HG03469 (cell line): ENCODE measurements around the gene AMN.

Experiments
- ATAC-seq: cut with Tn5 transposase; IDR thresholded peaks from one replicate; pipeline ENCODE4 v1.9.1; 2021; ENCODE audit warnings: mild to moderate bottlenecking, moderate library complexity, moderate number of reproducible peaks; ENCODE audit not compliant: unreplicated experiment

AMN gene

DNA sequence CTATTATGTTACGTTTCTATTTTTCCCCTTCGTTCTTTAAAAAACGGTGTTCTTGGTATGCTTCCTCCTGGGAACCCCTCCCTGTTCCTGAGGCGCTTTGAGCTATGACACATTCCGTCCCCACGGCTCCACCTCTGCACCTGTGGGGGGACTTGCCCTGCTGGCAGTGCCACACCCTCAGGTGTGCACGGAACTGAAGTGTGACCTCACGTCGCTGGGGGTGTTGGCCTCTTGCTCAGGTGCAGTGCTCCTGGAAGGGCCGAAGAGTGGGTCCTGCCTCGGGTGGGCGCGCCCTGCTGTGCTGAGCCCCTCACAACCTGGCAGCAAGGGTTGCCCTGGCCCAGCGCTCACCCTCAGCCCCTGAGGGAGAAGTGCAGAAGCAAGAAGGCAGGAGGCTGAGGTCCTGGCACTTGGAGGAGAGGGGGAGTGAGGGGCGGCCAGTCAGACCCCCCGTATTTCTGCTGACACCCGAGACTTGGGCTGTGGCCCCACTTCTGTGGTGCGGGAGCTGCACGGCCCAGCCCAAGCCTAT, 4.9 kb downstream of the AMN start:
- ATAC-seq, result no peak

DNA sequence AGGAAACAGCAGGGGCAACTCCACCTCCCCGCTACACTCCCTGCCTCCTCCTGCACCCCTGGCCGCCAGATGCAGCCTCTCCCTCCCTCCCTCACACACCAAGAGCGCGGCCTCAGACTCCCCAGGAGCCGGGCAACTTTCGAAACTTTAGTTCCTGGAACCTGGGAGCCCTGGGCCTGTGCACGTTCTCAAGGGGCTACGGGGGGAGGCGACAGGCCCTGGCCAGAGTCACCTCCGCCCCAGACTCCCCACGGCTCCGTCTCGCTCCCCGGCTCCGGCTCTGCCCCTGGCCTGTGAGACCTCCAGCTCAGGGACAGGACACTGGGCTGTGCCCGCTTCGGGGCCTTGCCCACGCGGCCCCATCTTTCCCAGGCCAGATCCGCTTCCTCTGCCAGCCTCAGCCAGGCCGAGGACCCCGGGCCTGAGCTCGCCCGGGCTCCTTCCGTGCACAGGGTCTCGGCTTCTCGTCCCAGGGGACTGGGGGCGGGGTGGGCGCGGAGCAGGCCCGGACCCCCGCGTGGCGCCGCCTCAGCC, 5.5 kb downstream of the AMN start:
- ATAC-seq, result no peak

DNA sequence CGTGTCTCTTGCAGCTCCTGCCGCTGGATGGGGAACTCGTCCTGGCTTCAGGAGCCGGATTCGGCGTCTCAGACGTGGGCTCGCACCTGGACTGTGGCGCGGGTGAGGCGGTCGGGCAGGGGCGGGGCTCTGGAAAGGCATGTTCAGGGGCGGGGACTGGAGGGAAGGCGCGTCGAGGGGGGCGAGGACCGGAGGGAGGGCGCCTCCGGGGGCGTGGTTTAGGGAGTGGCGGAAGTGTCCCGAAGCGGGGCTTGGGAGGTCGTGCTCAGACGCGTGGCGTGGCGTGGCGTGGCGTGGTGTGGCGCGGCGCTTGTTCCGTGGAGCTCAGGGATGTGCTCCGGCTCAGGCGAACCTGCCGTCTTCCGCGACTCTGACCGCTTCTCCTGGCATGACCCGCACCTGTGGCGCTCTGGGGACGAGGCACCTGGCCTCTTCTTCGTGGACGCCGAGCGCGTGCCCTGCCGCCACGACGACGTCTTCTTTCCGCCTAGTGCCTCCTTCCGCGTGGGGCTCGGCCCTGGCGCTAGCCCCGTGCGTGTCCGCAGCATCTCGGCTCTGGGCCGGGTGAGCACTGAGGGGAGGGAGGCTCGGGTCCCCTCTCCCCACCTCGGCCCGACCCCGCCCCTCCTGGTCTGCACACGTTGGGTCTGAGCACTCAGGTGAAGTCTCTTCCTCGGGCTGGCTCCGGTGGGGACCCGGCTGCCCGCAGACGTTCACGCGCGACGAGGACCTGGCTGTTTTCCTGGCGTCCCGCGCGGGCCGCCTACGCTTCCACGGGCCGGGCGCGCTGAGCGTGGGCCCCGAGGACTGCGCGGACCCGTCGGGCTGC, 6.2 kb downstream of the AMN start:
- ATAC-seq, result no peak

DNA sequence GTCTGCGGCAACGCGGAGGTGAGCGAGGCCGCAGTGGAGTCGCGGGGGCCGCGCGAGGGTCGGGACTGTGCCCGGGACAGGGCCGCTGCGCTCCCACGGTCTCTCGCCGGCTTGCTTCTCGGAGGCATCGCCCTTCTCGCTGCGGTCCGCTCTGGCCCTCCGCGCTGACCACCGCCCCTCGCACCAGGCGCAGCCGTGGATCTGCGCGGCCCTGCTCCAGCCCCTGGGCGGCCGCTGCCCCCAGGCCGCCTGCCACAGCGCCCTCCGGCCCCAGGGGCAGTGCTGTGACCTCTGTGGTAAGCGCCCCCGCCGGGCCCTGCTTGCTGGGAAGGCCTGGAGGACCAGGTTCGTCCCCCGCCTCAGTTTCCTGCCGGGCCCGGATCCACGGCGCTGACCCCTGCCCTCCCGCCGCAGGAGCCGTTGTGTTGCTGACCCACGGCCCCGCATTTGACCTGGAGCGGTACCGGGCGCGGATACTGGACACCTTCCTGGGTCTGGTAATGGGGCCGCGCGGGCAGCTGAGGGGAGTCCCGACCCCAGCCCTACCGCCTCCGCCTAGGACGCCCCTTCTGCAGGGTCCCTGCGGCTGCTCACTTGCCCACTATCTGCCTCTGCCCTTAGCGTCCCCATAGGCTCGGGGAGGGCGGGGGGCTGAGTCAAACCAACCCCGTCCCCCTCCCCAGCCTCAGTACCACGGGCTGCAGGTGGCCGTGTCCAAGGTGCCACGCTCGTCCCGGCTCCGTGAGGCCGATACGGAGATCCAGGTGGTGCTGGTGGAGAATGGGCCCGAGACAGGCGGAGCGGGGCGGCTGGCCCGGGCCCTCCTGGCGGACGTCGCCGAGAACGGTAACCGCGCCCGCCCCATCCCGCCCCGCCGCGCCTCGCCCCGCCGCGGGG, 7.0 kb downstream of the AMN start:
- no peak for ATAC-seq

DNA sequence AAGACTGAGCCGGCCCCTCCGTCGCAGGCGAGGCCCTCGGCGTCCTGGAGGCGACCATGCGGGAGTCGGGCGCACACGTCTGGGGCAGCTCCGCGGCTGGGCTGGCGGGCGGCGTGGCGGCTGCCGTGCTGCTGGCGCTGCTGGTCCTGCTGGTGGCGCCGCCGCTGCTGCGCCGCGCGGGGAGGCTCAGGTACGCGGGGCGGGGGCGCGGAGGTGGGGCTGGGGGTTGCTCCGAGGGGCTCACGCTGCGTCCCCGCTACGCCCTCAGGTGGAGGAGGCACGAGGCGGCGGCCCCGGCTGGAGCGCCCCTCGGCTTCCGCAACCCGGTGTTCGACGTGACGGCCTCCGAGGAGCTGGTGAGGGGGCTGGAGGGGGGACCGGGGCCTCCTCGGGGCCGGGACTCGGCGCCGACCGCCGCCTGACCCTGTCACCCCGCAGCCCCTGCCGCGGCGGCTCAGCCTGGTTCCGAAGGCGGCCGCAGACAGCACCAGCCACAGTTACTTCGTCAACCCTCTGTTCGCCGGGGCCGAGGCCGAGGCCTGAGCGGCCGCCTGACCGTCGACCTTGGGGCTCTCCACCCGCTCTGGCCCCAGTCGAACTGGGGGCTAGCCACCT, 7.8 kb downstream of the AMN start:
- ATAC-seq, result no peak

DNA sequence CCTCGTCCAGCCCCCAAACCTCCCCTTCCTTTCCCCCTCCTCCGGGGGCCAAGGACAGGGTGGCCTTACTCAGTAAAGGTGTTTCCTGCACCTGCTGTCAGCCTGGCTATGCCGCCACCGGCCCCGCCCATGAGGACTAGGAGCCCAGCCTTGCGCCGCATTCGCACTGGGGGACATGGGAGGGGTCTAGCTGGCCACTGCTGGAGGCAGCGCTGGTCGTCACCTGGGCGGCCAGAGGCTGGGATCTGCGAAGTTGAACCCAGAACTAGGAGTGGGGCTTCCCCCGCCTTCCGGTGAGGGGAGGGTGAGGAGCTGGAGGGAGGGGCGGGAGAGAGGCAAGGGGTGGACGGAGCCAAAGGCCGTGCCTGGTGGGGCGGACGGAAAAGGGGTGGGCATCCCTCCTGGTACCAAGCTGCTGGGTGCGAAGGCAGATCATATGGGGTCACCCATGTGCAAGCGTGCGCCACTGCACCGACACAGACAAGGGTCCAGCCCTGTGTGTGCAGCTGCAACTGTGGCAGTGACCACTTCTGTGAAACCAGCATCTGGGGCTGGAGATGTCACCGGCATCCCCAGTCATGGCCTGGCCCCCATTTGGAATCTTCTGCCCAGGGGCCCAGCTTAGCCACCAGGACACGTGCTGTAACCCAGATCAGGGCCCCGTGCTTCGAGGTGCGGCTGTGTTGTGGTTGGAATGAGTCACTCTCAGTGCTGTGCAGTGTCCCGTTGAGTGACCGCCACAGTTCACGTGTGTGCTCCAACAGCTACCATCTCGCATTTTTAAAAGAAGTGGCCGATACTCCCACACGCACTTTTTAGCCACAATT, 8.5 kb downstream of the AMN start:
- no peak for ATAC-seq

DNA sequence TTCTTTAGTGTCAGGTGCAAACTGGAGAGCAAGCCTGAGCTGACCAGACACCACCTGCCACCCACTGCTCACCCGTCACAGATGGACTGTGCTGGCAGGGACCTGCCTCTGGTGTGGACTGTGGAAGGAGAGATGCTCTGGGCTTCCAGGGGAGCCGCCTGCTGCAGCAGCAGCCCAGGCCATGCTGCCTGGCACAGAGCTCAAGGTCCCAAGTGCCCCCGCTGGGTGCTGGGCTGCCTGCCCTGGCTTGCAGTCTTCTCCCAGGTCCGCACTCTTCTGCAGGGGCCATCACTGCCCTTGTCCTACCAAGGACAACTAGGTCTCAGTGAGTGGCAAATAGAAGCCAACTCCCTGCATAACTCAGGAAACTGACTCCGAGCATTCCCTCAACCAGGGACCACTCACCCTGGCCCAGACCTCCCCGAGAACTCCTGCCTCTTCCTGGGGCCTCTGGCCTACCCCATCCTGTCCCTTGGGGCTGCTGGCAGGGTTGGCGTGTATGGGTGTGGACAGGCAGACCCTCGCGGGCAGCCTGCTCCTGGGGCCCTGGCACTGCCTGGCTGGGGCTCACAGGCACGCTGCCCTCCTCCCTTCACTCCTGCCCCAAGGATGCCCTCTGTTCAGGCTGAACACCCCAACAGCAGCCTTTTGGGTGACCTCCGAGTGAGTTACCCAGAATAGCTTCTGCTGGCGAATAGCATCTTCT, 9.3 kb downstream of the AMN start:
- ATAC-seq, result no peak

DNA sequence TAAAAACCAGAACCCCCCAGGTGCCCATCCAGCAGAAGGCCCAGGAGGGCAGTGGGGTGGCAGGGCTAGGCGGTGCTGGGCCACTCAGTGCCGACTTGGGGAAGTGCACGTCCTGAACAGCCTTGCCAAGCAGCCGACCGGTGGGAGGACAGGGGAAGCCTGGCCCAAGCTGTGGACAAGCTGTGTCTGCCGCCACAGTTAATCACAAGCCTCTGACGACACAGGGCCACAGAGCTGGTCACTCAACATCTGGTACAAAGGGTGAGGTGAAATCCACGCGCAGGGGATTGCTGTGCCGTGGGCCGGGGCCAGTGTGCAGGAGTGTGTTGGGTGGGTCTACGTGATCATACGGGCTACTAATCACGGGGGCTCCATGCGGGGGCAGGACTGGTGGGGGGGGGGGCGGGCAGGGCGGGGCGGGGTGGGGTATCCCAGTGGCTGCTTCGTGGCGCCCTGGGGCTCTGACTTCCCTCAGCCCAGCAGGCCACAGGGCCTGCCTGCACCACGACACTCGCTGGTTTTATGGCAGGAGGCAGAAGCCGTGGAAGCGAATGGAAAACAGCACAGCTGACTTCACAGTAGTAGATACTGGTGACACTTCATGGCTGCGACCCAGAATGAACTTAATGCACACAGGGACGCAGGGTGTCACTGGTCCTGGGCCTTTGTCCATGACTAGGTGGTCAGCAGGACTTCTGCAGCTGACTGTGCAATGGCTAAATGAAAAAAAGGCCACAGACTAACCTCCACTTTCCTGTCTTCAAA, 10.2 kb downstream of the AMN start:
- no peak for ATAC-seq

DNA sequence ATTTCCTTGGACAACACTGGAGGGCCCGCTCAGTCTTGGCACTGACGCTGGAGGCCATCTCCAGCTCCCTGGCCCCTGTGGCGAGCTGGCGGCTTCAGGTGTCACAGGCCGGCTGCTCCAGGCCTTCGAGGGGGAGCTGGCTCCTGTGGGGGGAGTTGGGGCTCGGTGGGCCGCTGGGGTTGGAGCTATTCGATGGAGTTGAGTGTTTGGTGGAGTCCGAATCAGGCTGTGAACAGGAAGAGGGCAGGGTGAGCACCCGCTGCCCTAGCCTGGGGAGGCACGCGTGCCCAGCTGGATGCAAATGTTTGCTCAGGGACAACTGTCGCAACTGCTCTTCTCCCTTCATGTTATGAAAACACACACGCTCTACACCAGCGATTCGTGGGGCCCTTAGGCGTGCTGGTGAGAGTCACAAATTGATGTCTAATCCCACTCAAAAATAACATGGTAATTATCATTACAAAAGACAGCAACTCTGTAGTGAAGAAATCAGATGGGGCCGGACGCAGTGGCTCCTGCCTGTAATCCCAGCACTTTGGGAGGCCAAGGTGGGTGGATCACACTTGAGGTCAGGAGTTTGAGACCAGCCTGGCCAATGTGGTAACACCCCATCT, 11.3 kb downstream of the AMN start:
- ATAC-seq, result no peak

DNA sequence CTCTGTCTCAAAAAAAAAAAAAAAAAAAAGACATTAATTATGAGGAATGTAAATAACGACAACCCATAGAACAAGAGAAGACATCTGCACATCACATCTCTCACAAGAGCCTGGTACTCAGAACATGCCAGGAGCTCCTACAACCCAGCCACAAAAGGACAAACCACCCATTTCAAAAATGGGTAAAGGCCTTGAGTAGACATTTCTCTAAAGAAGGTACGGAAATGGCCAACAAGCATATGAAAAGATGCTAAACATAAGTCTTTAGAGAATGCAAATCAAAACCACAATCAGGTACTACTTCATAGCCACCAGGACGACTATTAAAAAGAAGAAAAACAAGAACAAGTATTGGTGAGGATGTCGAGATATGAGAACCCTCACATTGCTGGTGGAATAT, 13.3 kb downstream of the AMN start:
- ATAC-seq, result no peak

DNA sequence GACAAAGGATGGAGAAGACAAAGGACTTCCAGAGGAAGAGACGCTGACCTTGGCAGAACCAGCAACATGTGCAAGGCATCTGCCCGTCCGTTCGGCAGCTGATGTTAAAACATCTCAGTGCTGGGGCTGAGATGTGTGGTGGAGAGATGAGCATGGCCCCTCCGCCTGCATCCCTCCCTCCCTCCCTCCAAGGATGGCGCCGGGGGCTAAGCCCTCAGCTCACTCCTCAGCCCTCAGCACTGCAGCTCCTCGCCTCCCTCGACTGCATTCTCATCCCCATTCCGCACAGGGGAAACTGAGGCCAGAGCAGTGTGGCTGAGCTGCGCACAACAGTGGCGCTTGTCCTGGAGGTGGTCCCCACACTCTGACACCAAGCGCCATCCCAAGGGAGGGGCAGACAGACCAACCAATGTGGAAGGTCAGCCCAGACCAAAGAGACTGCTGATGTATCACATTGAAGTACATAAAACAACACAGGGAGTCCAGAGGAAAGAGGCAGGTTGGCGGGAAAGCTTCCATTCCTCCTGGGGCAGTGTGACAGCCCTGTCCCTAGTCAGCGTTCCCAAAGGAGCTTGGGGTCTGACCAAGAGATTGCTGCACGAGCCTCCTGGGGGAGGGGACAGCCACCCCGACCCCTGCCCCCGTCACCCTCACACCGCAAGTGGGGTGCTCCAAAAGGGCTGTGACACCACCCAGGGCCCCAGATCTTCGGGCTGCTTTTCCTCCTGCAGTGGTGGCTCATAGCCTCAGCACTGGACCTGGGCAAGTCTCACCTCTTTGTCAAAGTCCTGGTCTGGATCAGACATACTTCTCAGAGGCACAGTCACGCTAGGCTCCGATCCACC, 15.1 kb downstream of the AMN start:
- ATAC-seq, result no peak

DNA sequence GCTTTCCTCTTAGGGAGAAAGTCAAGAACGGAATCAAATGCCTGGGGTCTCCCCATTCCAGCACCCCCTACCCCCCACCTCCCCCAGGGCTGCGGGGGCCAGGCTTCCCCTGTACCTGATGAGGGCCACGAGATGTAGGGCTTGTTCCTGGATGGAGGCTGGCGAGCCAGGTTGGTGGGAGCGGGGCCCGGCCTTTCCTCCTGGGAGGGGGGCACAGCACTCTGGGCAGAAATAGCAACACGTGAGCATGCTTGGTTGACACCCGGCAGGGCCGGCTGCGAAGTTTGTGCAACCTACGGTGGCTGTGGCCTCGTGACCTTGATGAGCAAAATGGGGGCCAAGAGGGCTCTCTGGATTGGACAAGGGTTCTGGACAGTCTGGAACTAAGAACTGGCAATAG, 15.7 kb downstream of the AMN start:
- ATAC-seq, result no peak

DNA sequence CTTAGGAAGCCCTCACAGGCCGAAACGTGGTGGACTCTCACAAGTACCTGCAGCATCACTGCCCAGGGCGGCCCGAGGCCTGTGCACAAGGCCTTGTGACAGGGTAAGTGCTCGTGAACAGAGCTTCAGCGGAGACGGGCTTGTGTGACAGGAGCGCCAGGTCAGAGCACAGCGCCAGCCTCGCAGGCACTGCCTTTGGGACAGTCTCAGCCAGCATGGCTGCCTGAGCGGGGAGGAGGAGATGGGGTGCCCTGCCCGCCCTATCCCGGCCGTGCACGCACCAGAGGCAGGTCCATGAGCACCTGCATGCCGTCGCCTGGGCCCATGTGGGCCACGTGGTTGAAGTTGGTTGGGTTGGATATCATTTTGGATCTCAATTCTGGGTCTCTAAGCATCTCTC, 16.9 kb downstream of the AMN start:
- ATAC-seq, result no peak

DNA sequence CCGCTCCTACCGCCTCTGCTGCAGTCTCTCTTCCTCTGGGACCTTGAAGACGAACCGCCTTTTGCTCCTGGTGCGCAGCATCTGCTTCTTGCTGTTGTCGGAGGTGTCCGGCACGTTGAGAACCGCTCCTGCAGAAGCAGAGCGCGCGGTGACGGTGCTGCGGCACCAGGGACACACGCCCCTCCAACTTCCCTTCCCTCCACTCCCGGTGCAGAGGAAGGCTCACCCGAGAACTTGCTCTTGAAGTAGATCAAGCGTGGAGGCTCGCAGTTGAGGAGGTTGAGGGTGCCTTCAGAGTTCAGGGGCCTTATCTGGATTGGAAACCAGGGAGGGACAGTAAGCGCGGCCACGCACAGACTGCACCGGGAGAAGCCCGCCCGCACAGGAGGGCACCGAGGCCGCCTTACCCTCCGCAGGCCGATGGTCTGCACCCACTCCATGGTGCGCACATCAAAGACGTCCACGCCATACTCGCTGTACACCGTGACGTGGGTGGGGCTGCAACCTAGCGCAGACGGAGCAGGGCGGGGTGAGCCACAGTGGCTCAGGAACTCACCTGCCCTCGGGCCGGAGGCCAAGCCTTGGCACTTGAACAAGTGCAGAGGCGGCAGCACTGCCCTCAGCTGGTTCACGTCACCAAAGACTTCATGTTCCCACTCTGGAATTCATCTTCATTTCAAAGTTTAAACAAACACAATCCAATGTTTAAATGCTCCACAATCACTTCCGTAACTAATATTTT, 17.5 kb downstream of the AMN start:
- no peak for ATAC-seq

DNA sequence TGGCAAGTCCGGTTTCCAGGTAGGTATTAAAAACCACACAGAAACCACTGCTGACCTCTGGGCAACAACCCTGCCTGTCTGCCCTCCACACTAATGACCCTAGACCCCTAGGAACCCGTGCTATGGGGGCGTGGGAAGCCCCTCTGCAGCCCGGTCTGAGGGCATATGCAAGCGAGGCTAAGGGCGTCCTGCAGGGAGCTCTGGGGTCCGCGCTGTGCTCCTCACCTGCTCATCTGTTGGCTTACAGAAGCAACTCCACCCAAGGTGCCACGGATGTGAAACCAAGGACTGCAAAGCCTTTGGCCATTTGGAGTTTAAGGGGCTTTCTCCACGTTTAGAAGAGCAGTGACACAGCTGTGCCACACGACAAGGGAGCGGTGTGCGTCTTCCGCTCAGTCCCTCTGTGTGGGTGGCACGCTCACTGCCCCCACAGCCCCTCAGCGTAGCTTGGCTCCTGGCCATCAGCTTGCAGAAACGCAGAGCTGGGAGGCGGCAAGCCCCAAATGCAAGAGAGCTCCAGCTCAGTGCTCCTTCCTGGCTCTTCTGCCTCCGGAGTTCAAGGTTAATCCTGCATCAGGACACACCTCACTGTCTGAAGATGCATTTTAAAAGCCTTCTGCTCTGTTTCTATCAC, 18.4 kb downstream of the AMN start:
- ATAC-seq, result no peak

DNA sequence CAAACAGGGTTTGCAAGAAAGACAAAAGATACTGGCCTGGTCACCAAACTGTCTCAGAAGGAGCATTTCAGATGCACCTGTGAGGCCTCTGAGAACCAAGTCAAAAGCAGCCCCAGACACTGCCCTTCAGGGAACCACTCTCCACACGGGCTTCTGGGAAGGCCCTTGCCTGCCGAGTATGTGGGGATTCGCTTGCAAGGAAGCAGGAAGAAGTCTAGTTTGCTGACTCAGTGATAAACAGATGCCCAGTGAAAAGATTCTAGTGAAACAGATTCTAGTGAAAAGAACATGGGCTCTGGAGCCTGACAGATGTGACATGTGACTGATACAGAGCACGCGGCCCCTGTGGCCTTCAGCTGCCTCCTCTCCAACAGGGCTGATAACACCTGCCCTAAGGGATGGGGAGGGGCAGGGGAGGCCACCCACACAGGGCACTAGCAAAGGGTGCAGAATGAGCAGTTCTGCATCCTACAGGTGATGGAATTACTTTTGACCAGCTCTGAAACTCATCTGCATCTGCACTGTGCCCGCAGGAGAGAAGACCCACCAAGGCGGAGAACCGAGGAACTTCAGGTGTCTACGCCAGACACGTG, 19.1 kb downstream of the AMN start:
- no peak for ATAC-seq
